HG03342 (cell line): ENCODE results near the gene CLEC2D.
A peak's percentile ranks its signal among the peaks of the same experiment; 100 is the strongest.
"Not testable (repeated sequence)": the region's sequence is repeated elsewhere in the genome, so short reads cannot be mapped to it uniquely, and the experiment has no call there.

Source experiments
- ATAC-seq: cut with Tn5 transposase; IDR thresholded peaks from one replicate; pipeline ENCODE4 v1.9.1; 2021; ENCODE audit warnings: mild to moderate bottlenecking, moderate library complexity; ENCODE audit not compliant: unreplicated experiment

The CLEC2D gene

GRCh38 chr12:9699269-9699897 lies 29.9 kb downstream of the CLEC2D start:
- ATAC-seq, result no peak

GRCh38 chr12:9699898-9700605 lies 30.5 kb downstream of the CLEC2D start:
- ATAC-seq, result no peak

- no peak for ATAC-seq
Measured at GRCh38 chr12:9700606-9700956, 31.1 kb downstream of the CLEC2D start.

GRCh38 chr12:9701380-9702154 lies 32.1 kb downstream of the CLEC2D start:
- ATAC-seq, result no peak

GRCh38 chr12:9702255-9702654 lies 32.7 kb downstream of the CLEC2D start:
- ATAC-seq, result no peak

- not testable (repeated sequence) for ATAC-seq
Measured at GRCh38 chr12:9704561-9704960, 35.0 kb downstream of the CLEC2D start.

GRCh38 chr12:9706086-9706685 lies 36.7 kb downstream of the CLEC2D start:
- no peak for ATAC-seq

- ATAC-seq, result no peak
Measured at GRCh38 chr12:9707356-9707755, 37.8 kb downstream of the CLEC2D start.

GRCh38 chr12:9707864-9708808 lies 38.6 kb downstream of the CLEC2D start:
- ATAC-seq, result peak; percentile 38

GRCh38 chr12:9708853-9709252 lies 39.3 kb downstream of the CLEC2D start:
- no peak for ATAC-seq

- ATAC-seq, result no peak
Measured at GRCh38 chr12:9710584-9711375, 41.3 kb downstream of the CLEC2D start.

GRCh38 chr12:9711664-9712063 lies 42.2 kb downstream of the CLEC2D start:
- no peak for ATAC-seq

- peak; percentile 71 for ATAC-seq
Measured at GRCh38 chr12:9713032-9713558, 43.6 kb downstream of the CLEC2D start.

GRCh38 chr12:9717070-9717925 lies 47.8 kb downstream of the CLEC2D start:
- ATAC-seq, result no peak

- no peak for ATAC-seq
Measured at GRCh38 chr12:9718968-9719367, 49.5 kb downstream of the CLEC2D start.

GRCh38 chr12:9719790-9720189 lies 50.3 kb downstream of the CLEC2D start:
- no peak for ATAC-seq

- ATAC-seq, result peak; percentile 63
Measured at GRCh38 chr12:9721394-9722092, 52.0 kb downstream of the CLEC2D start.

GRCh38 chr12:9724023-9724422 lies 54.5 kb downstream of the CLEC2D start:
- ATAC-seq, result no peak
